ENCODE data around the gene ZNF407. TPM values are rescaled to one million over a fixed set of nuclear protein-coding genes. Genes with fewer than 3 reads are reported as not detected.

ZNF407 gene
- total and polyA plus RNA-seq, 12 donors, result 2.5 to 14.9 (median 12.7) TPM

GRCh38 chr18:75024871-75025270 lies 427.2 kb downstream of the ZNF407 start:
- Histone ChIP-seq H3K9me3 (no peaks in the 10 kb centered on the region), H3K4me1 (peaks cover 0 to 6% (median 0%) of the 10 kb centered on the region in 9 donors), H3K27ac (no peak overlapping the region), H3K36me3 (no peaks in the 10 kb centered on the region), H3K4me3 (no peak overlapping the region), H3K27me3 (no peaks in the 10 kb centered on the region)
- 90 to 91% methylated on average over 8 of the region's 8 CpGs for WGBS, 2 donors
- DNase-seq, result no peak
- TF ChIP-seq CTCF (IDR thresholded peaks at IDR 0.05), result no peak
- intact Hi-C loops (cut with DNase I), result no loop called here
- ATAC-seq, result no peak

- Histone ChIP-seq H3K27me3 (no peaks in the 10 kb centered on the region), H3K9me3 (no peaks in the 10 kb centered on the region), H3K27ac (no peak overlapping the region), H3K4me1 (peaks cover 0 to 6% (median 0%) of the 10 kb centered on the region in 9 donors), H3K4me3 (no peak overlapping the region), H3K36me3 (no peaks in the 10 kb centered on the region)
- ATAC-seq (no peak), DNase-seq (no peak)
- intact Hi-C loops (cut with DNase I), result no loop called here
- TF ChIP-seq CTCF (IDR thresholded peaks at IDR 0.05), result no peak
- 86 to 95% methylated on average over 2 of the region's 2 CpGs for WGBS, 2 donors
Observed at GRCh38 chr18:75025573-75025972, 427.9 kb downstream of the ZNF407 start.

- TF ChIP-seq CTCF (IDR thresholded peaks at IDR 0.05), result no peak
- ATAC-seq (no peak), DNase-seq (no peak)
- no peak overlapping the region for H3K27ac ChIP-seq
- no peaks in the 10 kb centered on the region for H3K4me1 ChIP-seq
- H3K4me3 ChIP-seq, result no peak overlapping the region
- no peaks in the 10 kb centered on the region for H3K27me3 ChIP-seq
- 95 to 97% methylated on average over 16 of the region's 16 CpGs for WGBS, 2 donors
- intact Hi-C loops (cut with DNase I), result no loop called here
- no peaks in the 10 kb centered on the region for H3K9me3 ChIP-seq
- H3K36me3 ChIP-seq, result no peaks in the 10 kb centered on the region
Observed at GRCh38 chr18:75029481-75029880, 431.8 kb downstream of the ZNF407 start.

- Histone ChIP-seq H3K4me3 (no peak overlapping the region), H3K9me3 (no peaks in the 10 kb centered on the region), H3K27me3 (no peaks in the 10 kb centered on the region), H3K36me3 (no peaks in the 10 kb centered on the region), H3K4me1 (no peaks in the 10 kb centered on the region), H3K27ac (no peak overlapping the region)
- WGBS, 2 donors, result 70 to 82% methylated on average over 11 of the region's 11 CpGs
- intact Hi-C loops (cut with DNase I), result no loop called here
- no peak for DNase-seq
- no peak for TF ChIP-seq CTCF (IDR thresholded peaks at IDR 0.05)
- ATAC-seq, result no peak
Observed at GRCh38 chr18:75031717-75032317, 434.1 kb downstream of the ZNF407 start.
